HG02763 (cell line): ENCODE measurements around the gene ZSWIM3.
A peak's percentile ranks its signal among the peaks of the same experiment; 100 is the strongest.

Experiments
- ATAC-seq: cut with Tn5 transposase; IDR thresholded peaks from one replicate; pipeline ENCODE4 v1.9.1; 2021; ENCODE audit warnings: mild to moderate bottlenecking, moderate library complexity; ENCODE audit not compliant: unreplicated experiment

ZSWIM3 gene

DNA sequence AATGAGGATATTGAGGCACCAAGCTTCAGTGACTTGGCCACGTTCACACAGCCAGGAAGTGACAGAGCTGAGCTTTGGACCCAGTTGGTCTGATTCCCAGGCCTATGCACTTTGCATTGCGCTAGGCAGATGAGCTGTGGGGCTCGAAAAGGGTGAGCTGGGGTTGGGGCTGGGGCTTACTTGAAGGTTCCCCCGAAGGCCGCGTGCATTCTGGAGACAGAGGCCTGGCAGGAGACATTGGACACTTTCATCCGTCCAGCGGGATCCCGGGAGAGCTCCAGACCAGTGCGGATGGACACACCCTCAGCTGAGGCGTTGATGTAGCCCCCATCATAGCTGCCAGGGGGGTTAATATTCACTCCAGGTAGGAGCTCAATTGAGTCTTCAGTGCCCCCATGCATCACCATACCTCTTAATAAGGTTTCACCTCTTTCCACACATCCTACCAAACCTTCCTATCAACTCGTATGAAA, 52.0 kb downstream of the ZSWIM3 start:
- no peak for ATAC-seq

DNA sequence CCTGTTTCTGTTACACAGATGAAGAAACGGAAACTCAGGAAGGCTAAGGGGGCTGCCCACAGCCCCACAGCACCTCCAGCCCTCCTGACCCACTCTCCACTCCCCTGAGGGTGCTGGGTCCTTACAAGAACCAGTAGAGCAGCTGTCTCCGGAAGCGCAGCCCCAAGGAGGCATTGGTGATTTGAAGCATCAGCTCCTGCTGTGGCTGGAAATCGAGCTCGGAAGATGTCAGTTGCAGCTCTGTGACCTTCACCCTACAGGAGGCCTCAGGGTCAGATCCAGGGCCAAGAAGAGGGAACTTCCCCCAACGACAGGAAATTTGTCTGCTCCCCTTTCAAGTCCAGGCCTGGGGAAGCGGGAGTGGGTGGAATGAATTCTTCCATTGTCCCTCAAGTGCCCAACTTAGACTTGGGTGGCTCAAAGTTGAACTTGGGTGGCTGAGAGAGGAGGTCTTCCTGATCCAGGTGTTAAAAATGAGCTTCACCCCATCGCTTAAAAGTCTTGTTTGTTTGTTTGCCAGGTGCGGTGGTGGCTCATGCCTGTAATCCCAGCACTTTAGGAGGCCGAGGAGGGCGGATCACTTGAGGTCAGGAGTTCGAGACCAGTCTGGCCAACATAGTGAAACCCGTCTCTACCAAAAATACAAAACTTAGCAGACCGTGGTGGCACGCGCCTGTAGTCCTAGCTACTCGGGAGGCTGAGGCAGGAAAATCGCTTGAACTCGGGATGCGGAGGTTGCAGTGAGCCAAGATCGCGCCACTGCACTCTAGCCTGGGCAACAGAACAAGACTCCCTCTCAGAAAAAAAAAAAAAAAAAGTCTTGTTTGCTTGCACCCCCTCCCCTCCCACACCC, 52.6 kb downstream of the ZSWIM3 start:
- no peak for ATAC-seq

DNA sequence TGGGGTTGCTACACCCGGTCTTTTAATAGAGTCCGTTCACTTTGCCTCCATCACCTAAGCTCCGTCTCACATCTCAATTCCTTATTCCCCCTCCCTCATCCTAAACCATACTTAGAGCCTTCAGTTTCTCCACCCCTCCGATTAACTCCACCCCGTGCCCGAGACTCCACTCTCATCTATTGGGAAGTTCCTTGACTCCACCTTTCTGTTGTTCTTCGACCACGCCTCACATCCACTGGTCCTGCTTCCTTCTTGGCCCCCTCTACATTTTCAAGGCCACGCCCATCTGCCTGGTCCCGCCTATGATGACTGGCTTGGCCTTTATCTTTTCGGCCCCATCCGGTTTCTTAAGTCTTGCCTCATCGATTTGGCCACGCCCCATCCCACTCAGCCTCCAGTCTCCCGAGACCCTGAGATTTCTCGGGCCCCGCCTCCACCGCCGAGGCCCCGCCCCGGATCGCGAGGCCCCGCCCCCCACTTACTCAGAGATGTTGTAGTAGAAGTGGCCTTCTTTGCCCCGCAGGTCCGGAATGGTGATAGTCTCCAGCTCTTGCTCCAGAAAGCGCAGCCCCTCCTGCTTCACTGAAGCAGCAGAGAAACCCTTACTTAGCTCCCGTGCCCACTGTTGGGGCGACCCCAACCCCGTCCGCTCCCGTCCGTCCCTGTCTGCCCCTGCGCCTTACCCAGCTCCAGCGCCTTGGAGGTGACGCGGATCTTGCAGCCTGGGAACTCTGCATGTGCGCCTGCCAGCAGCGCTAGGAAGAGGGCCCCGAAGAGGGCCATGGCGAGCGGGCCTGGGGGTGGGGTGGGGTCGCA, 53.5 kb downstream of the ZSWIM3 start:
- ATAC-seq = peak; percentile 84

DNA sequence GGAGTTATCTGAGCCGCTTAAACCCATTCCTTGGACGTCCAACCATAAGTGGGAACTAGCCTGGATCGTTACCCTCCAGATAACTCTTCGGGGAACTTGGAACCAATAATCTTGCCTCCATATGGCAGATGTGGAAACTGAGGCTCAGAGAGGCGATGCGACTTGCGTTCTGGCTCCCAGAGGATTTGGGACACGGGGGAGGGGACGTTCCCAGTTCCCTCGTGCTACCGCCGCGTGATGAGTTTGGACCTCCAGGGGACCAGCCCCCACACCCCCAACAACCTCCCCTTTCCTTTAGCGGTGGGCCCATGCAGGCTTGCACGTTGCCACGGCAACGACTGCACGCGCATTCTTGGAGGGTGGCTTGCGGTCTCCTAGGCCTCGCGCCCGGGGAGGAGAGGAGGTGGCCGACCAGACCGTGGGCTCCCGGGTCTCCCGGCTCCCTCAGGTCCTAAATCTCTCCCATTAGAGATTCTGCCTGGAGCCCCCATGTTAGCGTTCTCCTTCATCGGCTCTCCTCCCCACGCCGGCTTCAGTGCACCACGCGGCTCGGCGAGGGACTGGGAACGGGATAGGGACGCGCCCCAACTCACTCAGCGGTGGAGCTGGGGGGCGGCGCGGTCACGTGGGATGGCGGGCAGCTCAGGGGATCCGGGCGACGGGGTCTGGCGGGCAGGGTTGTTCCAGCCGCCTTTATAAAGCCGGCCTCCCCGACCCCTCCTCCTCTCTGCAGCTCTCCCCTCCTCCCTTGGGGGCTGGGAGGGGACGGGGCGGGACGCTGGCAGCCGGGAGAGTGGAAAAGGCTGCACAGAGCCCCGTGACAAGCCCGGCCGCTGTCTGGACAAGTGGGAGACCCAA, 54.3 kb downstream of the ZSWIM3 start, which contains the start of gene PLTP:
Gene PLTP (minus strand): TSS at position 670 of the 858 bp plus-strand sequence. CDS start 703 bp downstream, outside the sequence.
- ATAC-seq = no peak

DNA sequence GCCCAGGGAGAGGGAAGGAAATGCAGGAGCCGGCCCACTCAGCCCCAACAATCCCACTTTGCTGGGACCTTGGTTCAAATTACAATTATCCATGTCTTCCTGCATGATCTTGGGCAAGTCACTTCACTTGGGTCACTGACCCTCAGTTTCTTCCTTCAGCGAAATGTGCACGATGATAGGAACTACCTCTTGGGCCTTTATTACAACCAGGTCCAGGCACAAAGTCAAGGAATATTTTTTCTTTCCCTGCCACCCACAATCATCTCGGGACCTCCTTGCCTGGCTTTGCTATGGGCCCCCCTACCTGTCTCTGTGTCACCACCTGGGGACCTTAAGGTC, 54.9 kb downstream of the ZSWIM3 start:
- ATAC-seq = no peak

DNA sequence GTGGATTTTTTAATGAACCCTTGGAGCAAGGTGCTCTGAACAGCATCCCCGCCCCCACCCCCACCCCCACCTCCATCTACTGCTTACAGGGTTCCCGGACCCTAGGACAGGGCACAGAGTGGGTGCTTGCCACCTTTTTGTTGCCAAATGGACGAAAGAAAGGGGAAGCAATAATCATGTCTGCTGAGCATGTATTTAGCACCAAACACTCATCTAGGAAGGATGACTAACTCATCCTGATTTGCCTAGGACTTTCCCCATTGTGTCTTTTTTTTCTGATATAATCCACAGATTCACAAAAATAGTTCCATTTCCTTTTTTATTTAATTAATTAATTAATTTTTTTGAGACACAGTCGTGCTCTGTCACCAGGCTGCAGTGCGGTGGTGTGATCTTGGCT, 55.7 kb downstream of the ZSWIM3 start:
- ATAC-seq = no peak

DNA sequence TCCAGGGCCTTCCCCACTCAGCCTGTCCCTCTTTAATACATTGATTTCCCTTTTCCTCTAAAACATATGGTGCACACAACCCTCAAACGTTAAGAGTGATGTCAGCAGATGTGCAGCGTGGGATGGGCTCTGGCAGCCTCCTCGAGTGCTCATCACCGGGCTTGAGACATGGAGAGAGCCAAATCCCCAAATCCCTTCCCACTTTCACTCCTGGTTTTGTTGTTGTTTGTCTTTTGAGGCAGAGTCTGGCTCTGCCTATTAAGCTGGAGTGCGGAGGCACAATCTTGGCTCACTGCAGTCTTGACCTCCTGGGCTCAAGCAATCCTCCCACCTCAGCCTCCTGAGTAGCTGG, 60.4 kb downstream of the ZSWIM3 start:
- ATAC-seq = no peak

DNA sequence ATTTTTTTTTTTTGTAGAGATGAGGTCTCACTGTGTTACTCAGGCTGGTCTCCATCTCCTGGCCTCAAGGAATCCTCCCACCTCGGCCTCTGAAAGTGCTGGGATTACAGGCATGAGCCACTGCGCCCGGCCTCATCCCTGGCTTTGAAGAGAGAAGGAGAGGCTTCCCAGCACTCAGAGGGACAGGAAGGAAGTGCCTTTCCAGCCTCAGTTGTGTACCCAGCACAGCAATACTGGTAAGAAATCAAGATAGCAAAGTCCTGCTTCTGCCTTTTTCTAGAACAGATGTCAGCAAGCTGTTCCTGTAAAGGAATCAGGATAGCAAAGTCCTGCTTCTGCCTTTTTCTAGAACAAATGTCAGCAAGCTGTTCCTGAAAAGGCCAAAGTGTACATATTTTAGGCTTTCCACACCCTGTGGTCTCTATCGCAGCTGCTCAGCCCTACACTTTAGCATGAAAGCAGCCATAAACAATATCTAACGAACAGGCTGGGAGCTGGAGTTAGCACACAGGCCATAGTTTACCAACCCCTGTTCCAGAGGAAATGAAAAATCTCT, 60.8 kb downstream of the ZSWIM3 start:
- no peak for ATAC-seq

DNA sequence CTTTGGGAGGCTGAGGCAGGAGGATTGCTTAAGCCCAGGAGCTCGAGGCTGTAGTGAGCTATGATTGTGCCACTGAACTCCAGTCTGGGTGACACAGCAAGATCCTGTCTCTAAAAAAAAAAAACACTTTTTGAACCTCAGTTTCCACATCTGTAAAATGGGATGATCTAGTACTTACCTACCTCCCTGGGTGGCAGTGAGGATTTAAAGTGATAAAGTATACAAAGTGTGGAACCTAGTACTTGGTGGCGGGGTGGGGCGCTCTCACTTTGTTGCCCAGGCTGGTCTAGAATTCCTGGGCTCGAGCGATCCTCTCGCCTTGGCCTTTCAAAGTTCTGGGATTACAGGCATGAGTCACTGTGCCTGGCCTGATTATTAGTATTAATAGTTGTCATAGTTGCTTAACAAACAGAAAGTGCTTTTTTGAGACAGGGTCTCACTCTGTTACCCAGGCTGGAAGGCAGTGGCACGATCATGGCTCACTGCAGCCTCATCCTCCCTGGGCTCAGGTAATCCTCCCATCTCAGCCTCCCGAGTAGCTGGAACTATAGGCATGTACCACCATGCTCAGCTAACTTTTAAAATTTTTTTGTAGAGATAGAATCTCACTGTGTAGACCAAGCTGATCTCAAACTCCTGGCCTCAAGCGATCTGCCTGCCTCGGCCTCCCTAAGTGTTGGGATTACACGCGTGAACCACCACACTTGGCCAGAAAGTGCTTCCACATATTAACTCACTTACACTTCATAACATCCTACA, 61.5 kb downstream of the ZSWIM3 start:
- ATAC-seq = no peak

DNA sequence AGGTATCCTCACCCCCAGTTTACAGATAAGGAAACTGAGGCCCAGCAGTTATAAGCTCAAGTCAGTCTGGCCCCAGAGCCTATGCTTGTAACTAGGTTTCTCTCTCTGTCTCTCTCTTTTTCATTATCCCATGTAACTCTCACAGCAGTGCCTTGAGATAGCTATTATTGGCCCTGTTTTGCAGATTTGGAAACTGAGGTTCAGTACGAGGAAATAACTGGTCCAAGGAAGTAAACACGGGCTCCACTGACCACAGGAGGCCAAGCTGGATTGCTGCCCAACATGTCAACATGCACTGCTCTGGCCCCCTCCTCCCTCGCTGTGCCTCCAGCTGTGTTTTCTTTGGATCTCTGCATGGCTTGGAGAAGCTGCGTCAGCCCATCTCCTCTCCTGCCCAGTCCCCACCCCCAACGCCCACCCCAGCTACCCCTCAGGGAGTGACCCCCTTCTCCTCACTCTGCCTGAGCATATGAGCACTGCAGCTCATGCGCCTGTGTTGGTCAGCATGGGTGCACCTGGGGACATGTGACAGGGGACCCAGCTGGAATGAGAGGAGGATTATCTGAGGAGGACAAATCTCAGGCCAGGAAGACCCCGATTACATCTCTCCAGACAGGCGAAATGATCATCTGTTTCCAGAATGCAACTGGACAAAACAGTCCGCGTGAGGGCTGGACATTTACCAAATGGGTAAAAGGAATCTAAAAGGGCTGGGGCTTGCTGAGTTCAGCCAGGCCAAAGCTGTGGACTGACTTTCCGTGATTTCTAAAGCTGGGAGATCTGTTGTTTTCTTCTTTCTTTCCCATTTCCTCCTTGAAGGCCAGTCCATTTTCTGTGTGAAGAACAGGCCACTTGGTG, 62.4 kb downstream of the ZSWIM3 start:
- no peak for ATAC-seq

DNA sequence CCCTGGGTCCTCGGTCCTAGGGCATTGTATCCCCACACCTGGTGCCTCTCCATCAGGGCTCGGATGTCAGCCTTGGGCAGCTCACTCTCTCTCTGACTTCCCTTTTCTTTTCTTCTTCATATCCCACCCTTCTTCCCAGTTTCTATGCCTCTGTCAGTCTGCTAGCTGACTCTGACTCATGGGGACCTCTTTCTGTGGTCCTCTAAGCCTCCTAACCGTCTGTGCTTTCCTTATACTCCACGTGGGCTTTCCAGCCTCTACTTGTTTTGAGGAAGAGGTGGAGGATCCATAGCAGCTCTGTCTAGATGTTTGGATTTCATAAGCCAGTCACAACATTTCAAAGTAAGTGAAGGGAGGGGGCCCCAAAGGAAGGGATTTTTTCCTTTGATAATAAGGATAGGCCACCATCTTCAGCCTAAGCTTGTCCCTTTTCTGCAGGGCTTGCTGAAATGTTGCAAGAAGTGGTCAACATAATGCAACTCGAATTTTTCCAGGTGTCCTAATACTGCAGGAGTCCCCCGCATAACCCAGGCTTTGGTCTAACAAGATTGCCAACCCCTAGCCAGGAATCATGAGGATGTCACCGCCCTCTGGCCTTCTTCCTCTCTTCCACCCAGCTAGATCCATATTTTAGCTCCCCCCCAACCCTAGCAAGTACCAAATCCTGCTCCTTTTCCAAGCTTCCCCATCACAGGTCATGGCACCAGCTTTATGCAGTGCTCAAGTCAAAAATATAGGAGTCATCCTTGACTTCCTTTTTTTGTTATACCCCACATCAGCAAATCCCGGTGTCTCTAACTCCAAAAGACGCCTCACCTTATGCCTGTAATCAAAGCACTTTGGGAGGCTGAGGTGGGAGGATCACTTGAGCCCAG, 63.3 kb downstream of the ZSWIM3 start:
- ATAC-seq = no peak

DNA sequence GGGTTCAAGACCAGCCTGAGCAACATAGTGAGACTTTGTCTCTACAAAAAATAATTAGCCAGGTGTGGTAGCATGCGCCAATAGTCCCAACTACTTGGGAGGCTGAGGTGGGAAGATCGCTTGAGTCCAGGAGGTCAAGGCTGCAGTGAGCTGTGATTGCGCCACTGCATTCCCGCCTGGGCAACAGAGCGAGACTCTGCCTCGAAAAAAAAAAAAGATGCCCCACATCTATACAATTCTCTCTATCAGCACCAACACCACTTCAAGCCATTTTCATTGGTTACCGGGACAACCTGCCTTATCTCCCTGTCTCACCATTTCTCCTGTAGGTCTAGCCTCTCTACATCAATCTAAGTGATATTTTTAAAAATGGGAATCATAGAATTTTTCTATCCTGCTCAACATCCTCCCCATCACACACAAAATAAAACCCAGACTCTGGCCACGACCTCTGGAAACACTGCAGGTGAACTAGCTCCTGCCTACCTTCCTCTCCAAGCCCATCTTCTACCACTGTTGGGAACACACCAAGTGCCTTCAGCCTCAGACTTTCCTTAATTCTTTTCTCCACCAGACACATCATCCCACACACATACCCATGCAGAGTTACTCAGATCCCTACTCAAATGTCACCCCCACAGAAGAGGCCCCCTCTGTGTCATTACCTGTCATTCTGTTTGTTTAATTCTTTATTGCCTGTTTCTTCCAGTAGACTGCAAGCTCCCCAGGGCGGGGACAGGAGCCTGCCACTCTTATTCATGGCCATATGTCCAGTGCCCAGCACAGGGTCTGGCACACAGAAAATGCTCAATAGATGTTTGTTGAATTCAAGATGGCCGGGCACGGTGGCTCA, 64.1 kb downstream of the ZSWIM3 start:
- ATAC-seq = no peak

DNA sequence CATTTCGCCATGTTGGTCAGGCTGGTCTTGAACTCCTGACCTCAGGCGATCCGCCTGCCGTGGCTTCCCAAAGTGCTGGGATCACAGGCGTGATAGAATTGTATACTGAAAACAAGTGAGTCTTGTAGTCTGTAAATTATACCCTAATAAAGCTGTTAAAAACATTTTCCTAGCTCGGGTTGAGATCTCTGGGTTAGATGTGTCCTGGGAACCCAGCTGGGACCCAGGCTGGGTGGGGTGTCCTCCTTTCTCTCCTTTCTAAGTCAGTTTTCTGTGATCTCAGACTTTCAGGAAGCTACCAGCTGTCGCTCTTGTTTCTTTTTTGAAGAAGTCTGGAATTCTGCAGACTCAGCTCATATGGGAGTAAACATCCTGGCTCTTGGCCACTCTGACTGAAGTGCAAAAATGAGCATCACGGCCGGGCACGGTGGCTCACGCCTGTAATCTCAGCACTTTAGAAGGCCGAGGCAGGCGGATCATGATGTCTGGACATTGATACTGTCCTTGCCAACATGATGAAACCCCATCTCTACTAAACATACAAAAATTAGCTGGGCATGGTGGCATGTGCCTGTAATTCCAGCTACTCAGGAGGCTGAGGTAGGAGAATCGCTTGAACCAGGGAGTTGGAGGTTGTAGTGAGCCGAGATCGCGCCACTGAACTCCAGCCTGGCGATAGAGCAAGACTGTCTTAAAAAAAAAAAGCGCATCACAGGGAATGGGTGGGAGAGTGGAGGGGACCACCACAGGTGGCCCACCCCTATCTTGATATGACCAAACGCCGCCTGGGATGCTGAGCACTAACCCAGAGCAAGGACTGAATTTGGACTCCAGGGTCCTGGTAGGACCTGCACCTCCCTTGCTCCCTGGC, 67.2 kb downstream of the ZSWIM3 start:
- ATAC-seq = no peak

DNA sequence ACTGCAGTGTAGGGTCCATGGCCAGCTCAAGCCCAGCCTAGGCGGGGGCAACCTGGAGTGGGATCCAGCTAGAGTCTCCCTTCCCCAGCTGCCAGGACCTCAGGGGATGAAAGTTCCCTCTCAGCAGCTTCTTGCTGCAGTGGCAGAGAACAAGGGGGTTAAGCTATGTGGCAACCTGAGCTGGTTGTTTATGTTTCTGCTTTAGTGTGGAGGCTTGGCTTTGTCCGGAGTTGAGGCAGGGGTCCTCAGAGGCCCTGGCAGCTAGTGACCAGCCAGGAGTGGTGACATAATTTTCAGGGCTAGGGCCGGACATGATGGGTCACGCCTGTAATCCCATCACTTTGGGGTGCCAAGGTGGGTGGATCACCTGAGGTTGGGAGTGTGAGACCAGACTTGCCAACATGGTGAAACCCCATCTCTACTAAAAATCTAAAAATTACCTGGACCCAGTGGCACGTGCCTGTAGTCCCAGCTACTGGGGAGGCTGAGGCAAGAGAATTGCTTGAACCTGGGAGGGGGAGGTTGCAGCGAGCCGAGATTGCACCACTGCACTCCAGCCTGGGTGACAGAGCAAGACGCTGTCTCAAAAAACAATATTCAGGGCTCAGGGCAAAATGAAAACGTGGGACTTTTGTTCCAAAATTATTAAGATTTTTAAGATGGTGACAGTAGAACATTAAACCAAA, 68.5 kb downstream of the ZSWIM3 start:
- no peak for ATAC-seq

DNA sequence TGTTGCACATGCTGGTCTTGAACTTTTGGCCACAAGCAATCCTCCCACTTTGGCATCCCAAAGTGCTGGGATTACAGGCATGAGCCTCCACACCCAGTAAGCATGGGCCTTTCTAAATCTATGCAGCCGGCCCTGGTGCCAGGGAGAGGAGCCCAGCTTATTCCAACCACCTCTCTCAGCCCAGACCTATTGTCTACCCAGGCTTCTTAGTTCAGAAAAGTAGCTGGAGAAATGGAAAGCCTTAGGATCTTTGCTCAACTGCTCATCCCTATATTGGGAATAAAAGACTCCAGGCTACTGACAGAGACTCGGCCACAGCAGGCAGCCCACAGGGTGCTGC, 69.3 kb downstream of the ZSWIM3 start:
- ATAC-seq = no peak
